ENCODE data around the gene GUCY2D.

The GUCY2D gene

DNA sequence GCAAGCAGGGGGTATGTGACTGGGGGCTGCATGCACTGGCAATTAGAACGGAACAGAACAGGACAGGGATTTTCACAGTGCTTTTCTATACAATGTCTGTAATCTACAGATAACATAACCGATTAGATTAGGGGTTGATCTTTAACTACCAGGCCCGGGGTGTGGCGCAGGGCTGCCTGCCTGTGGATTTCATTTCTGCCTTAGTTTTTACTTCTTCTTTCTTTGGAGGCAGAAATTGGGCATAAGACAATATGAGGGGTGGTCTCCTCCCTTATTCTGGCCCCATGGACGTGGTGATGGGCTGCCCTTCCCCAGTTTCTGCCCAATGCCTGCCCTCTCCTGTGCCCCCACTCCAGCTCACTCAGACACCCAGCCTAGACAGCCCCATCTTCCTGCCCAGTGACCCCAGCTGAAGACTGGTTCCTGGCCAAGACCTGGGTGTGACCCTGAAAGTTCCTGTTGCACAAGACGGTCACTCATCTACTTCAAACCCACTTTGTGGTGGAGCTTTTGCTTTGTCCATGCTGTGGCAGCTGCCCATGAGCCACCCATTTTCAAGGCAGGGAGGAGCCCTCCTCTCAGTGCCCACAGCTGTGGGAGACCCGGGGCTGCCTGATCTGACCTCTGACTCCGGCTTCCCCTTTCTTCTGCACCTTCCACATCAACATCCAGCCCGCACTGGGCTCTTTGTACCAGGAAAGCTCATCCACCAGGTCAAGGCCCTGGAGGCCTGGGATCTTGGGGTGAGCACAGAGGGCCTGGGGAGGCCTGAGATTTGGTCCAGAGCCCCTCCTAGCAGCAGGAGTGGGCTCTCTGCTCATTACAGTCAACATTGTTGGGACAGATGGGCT is 66.5 kb downstream of the GUCY2D start:
- DNase-seq = no peak

DNA sequence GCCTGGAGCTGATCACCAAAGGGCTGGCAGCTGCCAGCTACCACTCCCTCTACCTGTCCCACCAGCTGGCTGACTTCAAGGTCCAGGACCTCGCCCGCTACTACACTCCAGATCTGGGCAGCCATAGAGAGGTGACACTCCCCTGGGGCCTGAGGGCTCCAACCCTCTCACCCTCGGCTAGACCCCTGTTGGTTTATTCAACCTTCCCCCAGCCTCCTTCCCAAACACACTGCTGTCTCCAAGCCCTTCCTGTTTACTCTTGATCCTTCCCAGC is 67.1 kb downstream of the GUCY2D start:
- DNase-seq = no peak

Data from left hindlimb (tissue), 1 donor.